KMS-11 (cell line): ENCODE results near the gene DVL1.

ENCODE experiments used
- H2AFZ ChIP-seq: fragments of 200-600 bp; sonication (generic); 2 replicates; pipeline ENCODE4 v1.6.1; 2016; ENCODE audit warnings: antibody characterized with exemption, mixed run types, low read depth
- H3K27ac ChIP-seq: fragments of 200-600 bp; sonication (generic); 2 replicates; pipeline ENCODE4 v1.6.1; 2016; ENCODE audit warnings: mild to moderate bottlenecking, mixed run types
- H3K27me3 ChIP-seq: fragments of 200-600 bp; sonication (generic); 2 replicates; pipeline ENCODE4 v1.6.1; 2017; ENCODE audit warnings: mild to moderate bottlenecking, low read depth, mixed run types, moderate library complexity; ENCODE audit not compliant: insufficient read depth
- H3K36me3 ChIP-seq: fragments of 200-600 bp; sonication (generic); 2 replicates; pipeline ENCODE4 v1.6.1; 2017; ENCODE audit warnings: mild to moderate bottlenecking, mixed run types; ENCODE audit not compliant: insufficient read depth
- H3K4me1 ChIP-seq: fragments of 200-600 bp; sonication (generic); 2 replicates; pipeline ENCODE4 v1.6.1; 2016; ENCODE audit warnings: mild to moderate bottlenecking, low read depth, mixed run types; ENCODE audit not compliant: poor library complexity, severe bottlenecking
- H3K4me2 ChIP-seq: fragments of 200-600 bp; sonication (generic); 2 replicates; pipeline ENCODE4 v1.7.0; 2016; ENCODE audit warnings: mild to moderate bottlenecking, mixed run types
- H3K4me3 ChIP-seq: fragments of 200-600 bp; sonication (generic); IDR thresholded peaks from 2 replicates; pipeline ENCODE4 v1.6.1; 2017; ENCODE audit warnings: low read depth, low read length, mixed read lengths; ENCODE audit not compliant: insufficient read depth
- H3K79me2 ChIP-seq: fragments of 200-600 bp; sonication (generic); 2 replicates; pipeline ENCODE4 v1.6.1; 2016; ENCODE audit warnings: low read depth, mixed run types; ENCODE audit not compliant: insufficient read depth
- H3K9ac ChIP-seq: fragments of 200-600 bp; sonication (generic); 2 replicates; pipeline ENCODE4 v1.6.1; 2016; ENCODE audit warnings: mild to moderate bottlenecking, mixed run types
- H4K20me1 ChIP-seq: fragments of 200-600 bp; sonication (generic); 2 replicates; pipeline ENCODE4 v1.6.1; 2016; ENCODE audit warnings: mild to moderate bottlenecking, mixed run types; ENCODE audit not compliant: insufficient read depth
- TF ChIP-seq, protein P1 (sequence below): fragments of 200-600 bp; sonication (generic); conservative IDR thresholded peaks from 2 replicates; pipeline ENCODE4 v1.6.1; 2017; ENCODE audit warnings: low read depth, mild to moderate bottlenecking, antibody characterized with exemption, low read length, moderate library complexity, mixed read lengths

Gene DVL1

DNA sequence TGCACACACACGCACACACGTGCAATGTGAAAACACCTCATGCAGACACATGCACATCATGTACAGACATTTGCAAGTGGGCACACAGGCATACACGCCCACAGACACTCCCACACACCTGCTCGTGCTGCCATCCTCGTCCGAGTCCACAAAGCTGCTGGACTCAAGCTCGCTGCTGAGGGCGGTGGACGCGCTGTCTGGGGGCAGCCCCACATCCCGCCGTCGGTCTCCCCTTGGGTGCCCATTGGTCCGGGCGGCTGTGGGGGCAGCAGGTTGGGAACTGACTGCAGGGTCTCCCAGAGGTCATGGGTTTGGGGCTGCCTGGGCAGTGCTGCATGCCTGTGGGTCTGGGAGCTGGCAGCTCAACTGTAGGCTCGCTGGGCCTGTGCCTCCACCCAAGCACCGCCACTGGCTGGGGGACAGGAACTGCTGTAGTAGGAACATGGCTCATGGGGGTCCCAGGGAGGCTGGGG is 7.6 kb downstream of the DVL1 start:
- Histone ChIP-seq H3K9ac (no peak overlapping the region), H3K27me3 (no peaks in the 10 kb centered on the region), H3K4me2 (no peak overlapping the region), H2AFZ (no peak overlapping the region), H3K79me2 (no peaks in the 10 kb centered on the region), H4K20me1 (no peaks in the 10 kb centered on the region), H3K4me3 (no peak overlapping the region), H3K36me3 (no peaks in the 10 kb centered on the region), H3K4me1 (no peaks in the 10 kb centered on the region), H3K27ac (no peak overlapping the region)
- TF ChIP-seq, protein P1, sequence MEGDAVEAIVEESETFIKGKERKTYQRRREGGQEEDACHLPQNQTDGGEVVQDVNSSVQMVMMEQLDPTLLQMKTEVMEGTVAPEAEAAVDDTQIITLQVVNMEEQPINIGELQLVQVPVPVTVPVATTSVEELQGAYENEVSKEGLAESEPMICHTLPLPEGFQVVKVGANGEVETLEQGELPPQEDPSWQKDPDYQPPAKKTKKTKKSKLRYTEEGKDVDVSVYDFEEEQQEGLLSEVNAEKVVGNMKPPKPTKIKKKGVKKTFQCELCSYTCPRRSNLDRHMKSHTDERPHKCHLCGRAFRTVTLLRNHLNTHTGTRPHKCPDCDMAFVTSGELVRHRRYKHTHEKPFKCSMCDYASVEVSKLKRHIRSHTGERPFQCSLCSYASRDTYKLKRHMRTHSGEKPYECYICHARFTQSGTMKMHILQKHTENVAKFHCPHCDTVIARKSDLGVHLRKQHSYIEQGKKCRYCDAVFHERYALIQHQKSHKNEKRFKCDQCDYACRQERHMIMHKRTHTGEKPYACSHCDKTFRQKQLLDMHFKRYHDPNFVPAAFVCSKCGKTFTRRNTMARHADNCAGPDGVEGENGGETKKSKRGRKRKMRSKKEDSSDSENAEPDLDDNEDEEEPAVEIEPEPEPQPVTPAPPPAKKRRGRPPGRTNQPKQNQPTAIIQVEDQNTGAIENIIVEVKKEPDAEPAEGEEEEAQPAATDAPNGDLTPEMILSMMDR: no peak

DNA sequence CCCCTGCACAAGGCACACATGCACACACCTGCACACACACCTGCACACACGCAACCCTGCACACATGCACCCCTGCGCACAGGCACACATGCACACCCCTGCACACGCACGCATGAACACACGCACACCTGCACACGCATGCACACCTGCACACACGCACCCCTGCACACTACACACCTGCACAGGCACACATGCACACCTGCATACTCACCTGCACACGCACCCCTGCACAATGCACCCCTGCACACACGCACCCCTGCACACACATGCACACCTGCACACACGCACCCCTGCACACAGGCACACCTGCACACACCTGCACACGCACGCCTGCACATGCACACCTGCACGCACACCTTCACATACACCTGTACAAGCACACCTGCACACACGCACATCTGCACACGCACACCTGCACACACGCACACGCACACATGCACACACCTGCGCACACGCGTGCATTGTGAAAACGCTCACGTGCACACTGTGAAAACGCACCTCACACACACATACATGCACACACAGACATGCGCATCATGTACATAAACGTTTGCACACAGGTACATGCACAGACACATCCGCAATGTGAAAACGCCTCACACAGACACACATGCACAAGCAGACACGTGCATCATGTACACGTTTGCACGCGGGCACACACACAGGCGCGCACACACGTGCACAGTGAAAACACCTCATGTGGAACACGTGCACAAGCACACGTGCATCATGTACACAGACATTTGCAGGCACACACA is 8.2 kb downstream of the DVL1 start:
- TF ChIP-seq, protein P1: no peak
- Histone ChIP-seq H2AFZ (no peak overlapping the region), H3K36me3 (no peaks in the 10 kb centered on the region), H3K79me2 (no peaks in the 10 kb centered on the region), H4K20me1 (no peaks in the 10 kb centered on the region), H3K4me3 (no peak overlapping the region), H3K4me1 (no peaks in the 10 kb centered on the region), H3K27ac (no peak overlapping the region), H3K9ac (no peak overlapping the region), H3K27me3 (no peaks in the 10 kb centered on the region), H3K4me2 (no peak overlapping the region)

DNA sequence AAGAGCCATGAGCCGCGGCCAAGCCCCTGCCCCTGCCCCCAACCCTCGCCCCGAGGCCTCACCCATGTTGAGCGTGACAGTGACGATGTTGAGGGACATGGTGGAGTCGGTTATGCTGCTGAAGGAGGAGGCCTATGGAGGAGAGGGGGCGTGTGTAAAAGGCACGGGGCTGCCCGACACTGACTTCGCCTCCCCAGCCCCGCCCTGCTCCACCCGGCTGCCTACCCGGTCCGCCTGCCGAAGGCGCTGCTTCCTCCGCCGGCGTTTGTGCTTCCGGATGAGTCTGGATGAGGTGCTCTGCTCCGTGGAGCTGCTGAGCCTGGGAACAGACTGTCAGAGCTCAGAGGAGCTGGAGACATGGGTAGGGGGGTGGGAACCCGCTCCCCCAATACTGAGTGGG is 9.0 kb downstream of the DVL1 start:
- Histone ChIP-seq H3K9ac (no peak overlapping the region), H3K79me2 (no peaks in the 10 kb centered on the region), H3K27ac (no peak overlapping the region), H3K4me1 (no peaks in the 10 kb centered on the region), H2AFZ (no peak overlapping the region), H4K20me1 (no peaks in the 10 kb centered on the region), H3K27me3 (no peaks in the 10 kb centered on the region), H3K4me2 (no peak overlapping the region), H3K36me3 (no peaks in the 10 kb centered on the region), H3K4me3 (no peak overlapping the region)
- TF ChIP-seq, protein P1: no peak

DNA sequence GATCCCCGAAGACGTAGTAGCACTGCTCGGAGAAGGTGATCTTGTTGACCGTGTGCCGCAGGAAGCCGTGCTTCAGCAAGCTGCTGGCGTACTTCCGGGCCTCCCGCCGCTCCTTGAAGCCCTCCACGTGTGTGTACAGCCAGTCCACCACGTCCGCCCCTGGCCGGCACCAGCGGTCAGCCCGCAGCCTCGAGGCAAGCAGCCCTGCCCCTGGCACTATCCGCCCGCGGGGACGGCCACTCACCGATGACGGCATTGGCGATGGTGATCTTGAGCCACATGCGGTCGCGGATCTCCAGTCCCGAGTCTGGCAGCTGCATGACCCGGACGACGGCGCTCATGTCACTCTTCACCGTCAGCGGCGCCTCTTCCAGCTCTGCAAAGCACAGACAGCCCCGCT is 10.9 kb downstream of the DVL1 start:
- TF ChIP-seq, protein P1: no peak
- H4K20me1 ChIP-seq: no peaks in the 10 kb centered on the region
- no peaks in the 10 kb centered on the region for H3K79me2 ChIP-seq
- no peaks in the 10 kb centered on the region for H3K36me3 ChIP-seq
- H3K27me3 ChIP-seq: no peaks in the 10 kb centered on the region
- no peak overlapping the region for H3K4me3 ChIP-seq
- H3K4me1 ChIP-seq: no peaks in the 10 kb centered on the region
- H2AFZ ChIP-seq: no peak overlapping the region
- H3K27ac ChIP-seq: no peak overlapping the region
- no peak overlapping the region for H3K4me2 ChIP-seq
- H3K9ac ChIP-seq: no peak overlapping the region
